ENCODE measurements around the gene PLPP3.

GRCh38 chr1:56448529-56449300, 130.6 kb downstream of the PLPP3 start:
- TF ChIP-seq, protein P1, sequence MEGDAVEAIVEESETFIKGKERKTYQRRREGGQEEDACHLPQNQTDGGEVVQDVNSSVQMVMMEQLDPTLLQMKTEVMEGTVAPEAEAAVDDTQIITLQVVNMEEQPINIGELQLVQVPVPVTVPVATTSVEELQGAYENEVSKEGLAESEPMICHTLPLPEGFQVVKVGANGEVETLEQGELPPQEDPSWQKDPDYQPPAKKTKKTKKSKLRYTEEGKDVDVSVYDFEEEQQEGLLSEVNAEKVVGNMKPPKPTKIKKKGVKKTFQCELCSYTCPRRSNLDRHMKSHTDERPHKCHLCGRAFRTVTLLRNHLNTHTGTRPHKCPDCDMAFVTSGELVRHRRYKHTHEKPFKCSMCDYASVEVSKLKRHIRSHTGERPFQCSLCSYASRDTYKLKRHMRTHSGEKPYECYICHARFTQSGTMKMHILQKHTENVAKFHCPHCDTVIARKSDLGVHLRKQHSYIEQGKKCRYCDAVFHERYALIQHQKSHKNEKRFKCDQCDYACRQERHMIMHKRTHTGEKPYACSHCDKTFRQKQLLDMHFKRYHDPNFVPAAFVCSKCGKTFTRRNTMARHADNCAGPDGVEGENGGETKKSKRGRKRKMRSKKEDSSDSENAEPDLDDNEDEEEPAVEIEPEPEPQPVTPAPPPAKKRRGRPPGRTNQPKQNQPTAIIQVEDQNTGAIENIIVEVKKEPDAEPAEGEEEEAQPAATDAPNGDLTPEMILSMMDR (IDR thresholded peaks at IDR 0.05) = no peak
- TF ChIP-seq FOSL2 (IDR thresholded peaks at IDR 0.05; ENCODE audit: borderline replicate concordance, low read depth) (no peak), FOXM1 (IDR thresholded peaks at IDR 0.05; ENCODE audit: low read depth) (no peak), YY1 (IDR thresholded peaks at IDR 0.05; ENCODE audit: low read depth) (no peak), EP300 (IDR thresholded peaks at IDR 0.05; ENCODE audit: borderline replicate concordance in 1 of 2, low read depth in 1 of 2, low read length in 1 of 2) (no peak), SMC3 (IDR thresholded peaks at IDR 0.05; ENCODE audit: low read depth, low read length) (no peak), GABPA (IDR thresholded peaks at IDR 0.05; ENCODE audit: low read depth) (no peak)

All from SK-N-SH (cell line).